Renal cortex interstitium (tissue), 11 donors: ENCODE measurements around the gene STX8. TPM values are rescaled to one million over a fixed set of nuclear protein-coding genes. Genes with fewer than 3 reads are reported as not detected.
"Not testable (repeated sequence)": the region's sequence is repeated elsewhere in the genome, so short reads cannot be mapped to it uniquely, and the experiment has no call there.

Experiments
- DNase-seq, 11 donors: peaks; one replicate each; pipeline ENCODE4 v3.0.0-alpha.2; 2013; ENCODE audit warnings: low read depth in 9 of 11, low spot score in 4 of 11; ENCODE audit errors: extremely low read depth in 1 of 11
- polyA plus RNA-seq, 3 donors: library from polyadenylated mRNA; unstranded; fragments of 120-200 nt; gene quantifications; one replicate each; pipeline ENCODE4 v1.2.1, GENCODE V29; 2013; ENCODE audit not compliant: insufficient read length in 3 of 3

STX8 gene
- polyA plus RNA-seq, 3 donors: 60.0 to 68.1 (median 65.0) TPM

- DNase-seq: no peak
Measured at GRCh38 chr17:9266697-9267117, 308.9 kb downstream of the STX8 start.

GRCh38 chr17:9266031-9266680, 309.5 kb downstream of the STX8 start:
- no peak for DNase-seq

DNA sequence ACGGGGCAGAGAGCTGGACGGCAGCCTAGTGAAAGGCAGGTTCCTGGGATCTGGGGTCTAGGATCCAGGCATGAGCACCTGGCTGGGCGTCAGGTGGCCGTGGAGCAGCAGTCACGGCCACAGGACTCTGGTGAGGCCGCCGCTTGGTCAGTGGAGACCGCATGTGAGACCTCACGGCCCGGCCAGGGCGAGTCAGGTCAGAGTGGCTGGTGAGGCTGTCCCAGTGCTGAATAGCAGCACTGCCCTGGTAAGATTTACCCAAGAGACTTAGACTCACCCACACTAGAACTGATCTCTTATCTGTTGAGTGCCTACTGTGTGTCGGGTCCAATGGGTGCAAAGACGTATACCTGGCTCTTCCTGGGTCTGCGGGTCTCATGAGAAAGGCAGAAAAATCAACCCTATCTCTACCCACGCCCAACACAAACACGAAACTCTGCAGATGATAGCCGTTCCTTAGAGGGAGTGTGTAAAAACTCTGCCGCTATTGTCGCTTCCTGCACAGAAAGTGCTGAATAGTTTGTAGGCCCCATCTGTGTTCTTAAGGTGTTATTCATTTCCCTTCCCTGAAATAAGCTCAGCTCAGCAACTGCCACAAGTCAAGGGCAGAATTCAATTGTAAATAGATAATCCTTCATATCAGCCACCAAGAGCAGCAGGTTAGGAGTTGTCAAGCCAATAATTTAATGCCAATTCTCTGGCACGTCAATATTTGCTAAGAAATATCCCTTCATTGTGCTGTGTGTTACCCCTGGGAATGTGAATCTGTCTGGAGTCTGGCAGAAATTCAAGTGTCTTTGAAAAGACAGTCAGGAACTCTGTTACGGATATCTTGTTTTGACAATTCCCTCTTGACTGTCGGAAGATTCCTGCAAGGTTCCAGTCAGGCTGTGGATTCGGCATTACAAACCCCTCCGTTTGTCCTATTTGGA, 314.3 kb downstream of the STX8 start:
- DNase-seq: no peak

DNA sequence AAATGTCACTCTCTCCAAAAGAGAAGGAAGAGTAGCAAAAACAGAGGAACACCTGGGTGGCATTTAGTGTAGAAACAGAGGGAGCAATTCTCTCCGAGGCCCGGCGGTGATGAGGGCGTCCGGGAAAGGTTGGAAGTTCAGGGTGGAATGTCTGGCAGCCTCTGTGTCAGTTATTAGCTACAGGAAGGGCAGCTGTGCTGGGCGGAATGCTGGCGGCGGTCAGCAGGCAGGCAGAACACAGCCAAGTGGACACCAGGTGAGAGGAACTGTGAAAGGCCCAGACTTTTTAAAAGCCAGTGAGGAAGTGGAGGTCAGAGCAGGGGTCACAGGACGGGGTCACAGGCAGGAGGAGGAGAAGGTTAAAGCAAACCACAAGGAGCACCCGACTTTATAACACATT, 316.2 kb downstream of the STX8 start:
- DNase-seq: no peak

DNA sequence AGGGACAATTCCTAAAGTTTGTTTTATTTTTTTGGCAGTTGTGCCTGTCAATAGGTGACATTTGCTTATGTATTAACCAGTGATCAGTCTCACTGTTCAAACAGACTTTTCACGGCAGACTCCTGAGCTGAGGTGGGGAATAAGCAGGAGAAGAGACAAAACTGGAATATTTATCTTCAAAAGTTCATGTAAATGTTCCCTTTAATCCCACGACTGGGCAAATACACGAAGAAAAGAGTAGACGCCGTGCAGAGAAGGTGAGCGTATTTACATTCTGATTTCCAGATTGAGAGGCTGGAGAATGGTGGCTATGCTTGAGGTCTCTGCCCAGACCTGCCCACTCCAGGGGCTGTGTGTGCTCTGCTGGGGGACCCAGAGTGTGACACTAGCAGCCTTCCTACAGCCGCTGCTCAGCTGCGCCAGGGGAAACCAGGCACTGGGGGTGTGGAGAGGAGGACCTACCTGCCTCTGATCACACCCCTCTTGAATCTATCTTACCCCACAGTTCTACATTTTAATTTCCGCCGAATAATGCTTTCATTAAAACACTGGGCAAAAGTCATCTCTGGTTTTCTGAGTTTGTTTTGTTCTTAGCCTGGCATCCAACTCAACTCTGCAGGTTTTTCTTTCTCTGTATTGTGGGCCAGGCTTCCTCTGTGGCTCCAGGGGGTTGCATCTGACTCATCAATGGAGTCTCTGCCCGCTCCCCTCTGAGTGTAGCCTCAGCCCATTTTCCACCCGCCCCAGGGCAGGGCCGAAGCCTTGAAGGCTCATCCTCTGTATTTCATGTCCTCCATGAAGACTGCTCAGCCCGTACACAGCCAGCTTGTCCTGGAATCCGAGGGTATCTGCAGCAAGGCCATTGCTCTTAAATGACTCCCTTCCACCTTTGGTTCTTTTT, 317.3 kb downstream of the STX8 start:
- no peak for DNase-seq

- DNase-seq: not testable (repeated sequence)
Measured at GRCh38 chr17:9257630-9257965, 318.0 kb downstream of the STX8 start.

DNA sequence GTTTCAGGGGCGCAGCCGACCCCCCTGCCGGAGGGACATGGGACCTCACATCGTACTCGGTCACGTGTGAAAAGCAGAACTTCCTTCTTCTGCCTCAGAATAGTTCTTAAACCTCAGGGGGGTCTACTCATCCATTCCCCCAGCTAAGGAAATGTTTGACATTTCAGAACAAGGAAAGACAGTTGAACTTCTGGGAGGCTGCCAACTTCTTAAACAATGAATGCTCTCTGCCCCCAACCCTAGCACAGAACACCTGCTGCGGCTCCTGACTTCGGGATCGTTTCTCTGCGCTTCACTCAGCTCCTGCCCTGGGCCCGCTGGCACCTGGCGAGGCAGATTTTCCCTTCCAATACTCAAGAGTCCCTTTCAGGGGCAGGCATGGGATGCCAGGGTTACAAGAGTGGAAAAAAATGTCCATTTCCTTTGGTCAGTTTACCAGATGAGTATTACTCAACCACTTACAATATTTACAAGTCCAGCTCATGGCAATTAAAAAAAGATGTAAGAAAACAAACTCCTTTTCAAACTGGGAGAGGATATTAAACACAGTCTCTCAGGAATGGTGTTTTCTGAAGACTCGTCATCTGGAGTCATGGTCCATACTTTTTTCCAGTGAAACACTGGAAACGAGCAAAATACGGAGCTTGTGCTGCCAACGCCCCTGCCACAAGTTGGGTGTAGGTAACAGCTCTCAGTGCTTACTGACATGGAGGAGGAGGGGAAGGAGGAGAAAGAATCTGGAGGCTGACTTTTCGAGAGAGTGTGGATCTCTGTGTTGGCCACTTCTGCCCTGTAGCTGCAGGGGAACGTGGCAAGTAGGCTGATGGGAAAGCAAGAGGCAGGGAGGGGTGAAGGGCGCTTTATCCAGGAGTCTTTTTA, 318.6 kb downstream of the STX8 start:
- no peak for DNase-seq

DNA sequence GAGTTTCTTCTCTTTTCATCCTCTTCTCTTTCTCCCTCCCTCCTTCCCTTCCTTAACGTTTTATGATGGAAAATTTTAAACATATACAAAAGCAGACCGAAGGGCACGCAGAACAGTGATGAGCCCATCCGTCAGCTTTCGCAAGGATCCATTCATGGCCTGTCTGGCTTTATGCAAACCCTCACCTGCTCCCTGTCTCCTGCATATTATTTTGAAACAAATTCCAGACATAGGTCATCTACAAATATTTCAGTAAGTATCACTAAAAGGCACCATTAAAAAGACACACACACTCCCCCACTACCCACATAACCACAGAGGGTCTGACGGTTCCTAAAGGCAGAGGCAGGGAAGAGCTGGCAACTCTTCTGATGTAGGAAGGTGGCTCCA, 319.3 kb downstream of the STX8 start:
- no peak for DNase-seq

GRCh38 chr17:9255833-9256232, 319.8 kb downstream of the STX8 start:
- DNase-seq: no peak

DNA sequence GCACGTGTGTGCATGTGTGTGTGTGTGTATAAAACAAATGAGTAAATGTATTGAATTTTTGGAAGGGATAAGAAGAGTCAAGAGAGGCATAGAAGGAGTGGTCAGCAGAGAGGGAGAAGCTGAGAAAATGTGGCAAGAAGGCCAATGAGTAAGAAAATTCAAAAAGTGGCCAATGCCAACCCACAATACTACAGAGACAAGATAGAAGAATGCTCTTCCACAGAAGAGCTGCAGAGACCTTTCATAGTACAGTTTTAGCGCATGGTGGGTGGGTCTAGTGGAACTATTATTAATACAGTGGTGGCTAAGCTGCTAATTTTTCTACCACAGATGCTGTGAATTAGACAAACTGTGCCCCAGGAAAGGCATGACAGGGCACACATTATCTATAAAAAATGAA, 320.8 kb downstream of the STX8 start:
- no peak for DNase-seq

DNA sequence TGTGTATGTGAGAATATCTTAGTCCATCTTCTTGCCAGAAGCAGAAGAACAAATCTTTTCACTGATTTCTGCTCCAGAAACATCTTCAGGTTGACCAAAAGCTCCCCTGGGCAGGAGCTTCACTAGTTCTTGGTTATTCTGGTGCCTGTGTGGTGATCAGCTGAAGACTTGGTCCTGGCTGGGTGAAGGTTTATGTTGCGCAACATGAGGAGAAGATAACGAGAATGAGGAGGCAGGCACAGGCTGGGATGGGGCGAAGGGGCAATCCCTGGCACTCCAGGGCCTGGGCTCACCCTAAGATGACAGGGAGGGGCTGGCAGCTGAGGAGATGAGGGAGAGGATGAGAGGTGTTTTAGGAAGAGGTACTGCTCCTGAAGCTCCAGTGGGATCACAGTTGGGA, 322.3 kb downstream of the STX8 start:
- no peak for DNase-seq

GRCh38 chr17:9251273-9251672, 324.3 kb downstream of the STX8 start:
- DNase-seq: no peak

DNA sequence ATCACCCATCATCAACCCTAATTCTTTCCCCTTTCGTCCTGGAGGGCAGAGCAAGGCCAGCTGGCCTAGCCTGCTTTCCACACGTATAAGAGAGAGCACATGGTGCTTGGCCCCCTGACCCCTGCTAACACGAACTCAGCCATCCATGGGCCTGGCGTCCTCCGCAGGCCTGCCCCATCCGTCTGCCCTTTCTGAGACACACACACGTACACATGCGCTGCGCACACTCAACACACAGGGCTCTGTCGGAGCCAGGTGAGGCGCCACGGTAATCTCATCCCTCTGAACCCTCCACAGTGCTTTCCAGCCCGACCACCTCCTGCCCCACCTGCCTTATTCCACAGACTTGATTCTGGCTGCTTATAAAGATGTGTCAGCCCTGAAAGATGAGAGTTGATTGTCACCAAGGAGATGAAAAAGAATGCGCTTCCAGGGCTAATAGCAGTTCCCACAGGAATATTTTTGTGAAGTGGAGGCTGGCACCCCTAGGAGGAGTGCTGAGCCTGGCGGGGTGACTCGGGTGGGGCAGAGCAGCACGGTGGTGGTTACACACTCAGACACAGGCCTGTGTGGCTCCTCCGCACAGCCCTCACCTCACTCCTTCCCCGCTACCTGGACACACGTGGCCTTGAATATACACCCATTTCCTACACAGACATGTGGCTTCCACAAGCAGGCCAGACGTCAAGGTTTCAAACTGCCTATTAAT, 326.2 kb downstream of the STX8 start:
- DNase-seq: no peak

DNA sequence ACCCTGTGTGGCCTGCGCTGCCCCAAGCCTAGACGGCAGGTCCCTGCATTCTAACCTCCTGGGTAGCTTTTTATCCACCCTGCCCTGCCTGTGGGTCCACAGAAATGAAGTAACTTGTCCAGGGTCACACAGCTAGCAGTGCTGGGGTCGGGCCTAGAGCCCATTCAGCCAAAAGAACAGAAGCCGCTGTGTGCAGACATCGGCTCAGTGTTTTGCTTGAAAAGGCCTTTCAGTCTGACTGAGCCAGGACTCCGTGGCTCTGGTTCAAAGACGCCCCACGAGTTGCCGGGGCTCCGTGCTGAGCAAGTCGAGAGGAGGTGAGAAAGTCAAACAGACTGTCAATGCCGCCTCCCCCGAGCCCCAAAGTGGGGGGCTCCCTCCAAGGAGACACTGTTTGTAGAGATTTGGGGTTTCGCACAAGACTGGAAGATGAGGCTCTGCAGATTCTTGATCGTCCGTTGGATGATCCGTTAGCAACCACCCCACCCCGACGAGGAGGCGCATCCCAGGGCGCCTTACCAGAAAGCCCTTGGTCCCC, 328.1 kb downstream of the STX8 start:
- no peak for DNase-seq

GRCh38 chr17:9244066-9245052, 331.3 kb downstream of the STX8 start:
- no peak for DNase-seq

- no peak for DNase-seq
Measured at GRCh38 chr17:9242983-9243382, 332.6 kb downstream of the STX8 start.

- no peak for DNase-seq
Measured at GRCh38 chr17:9242497-9242881, 333.1 kb downstream of the STX8 start.
